Esophagus muscularis mucosa (tissue), 3 donors: Measurements from ENCODE around the gene RFXANK.
A peak's percentile ranks its signal among the peaks of the same experiment; 100 is the strongest.

ENCODE experiments used
- CTCF ChIP-seq, 3 experiments: fragments of 200-600 bp in 2 of 3; fragments of 450-650 bp in 1 of 3; sonication (generic) in 2 of 3; IDR thresholded peaks; one replicate each; pipeline ENCODE4 v1.5.1; 2017 to 2019; ENCODE audit warnings: antibody characterized with exemption in 3 of 3, mild to moderate bottlenecking in 2 of 3, moderate library complexity in 1 of 3
- POLR2A ChIP-seq: fragments of 450-650 bp; IDR thresholded peaks from one replicate; pipeline ENCODE4 v1.6.1; 2017; ENCODE audit warnings: antibody characterized with exemption, moderate library complexity, mild to moderate bottlenecking, low read depth

GRCh38 chr19:19185853-19186740 lies 6.0 kb upstream of the RFXANK start:
- TF ChIP-seq CTCF (IDR thresholded peaks at IDR 0.05) (peak in 1 of 3 experiments; percentile 51), POLR2A (no peak)
